ENCODE measurements around the gene CARD6.

CARD6 gene

GRCh38 chr5:40904994-40905306 lies 63.8 kb downstream of the CARD6 start:
- no peaks in the 10 kb centered on the region for H3K9me3 ChIP-seq (replicated peaks in 1 of 11)
- H3K4me3 ChIP-seq, result no peak overlapping the region
- no peaks in the 10 kb centered on the region for H4K20me1 ChIP-seq
- no peaks in the 10 kb centered on the region for H3K27me3 ChIP-seq
- no peak overlapping the region for H3K4me2 ChIP-seq
- H3K4me1 ChIP-seq, result no peaks in the 10 kb centered on the region
- no peak for TF ChIP-seq Cebpa-rat (IDR thresholded peaks at IDR 0.05)
- H3K27ac ChIP-seq, result no peak overlapping the region
- H3K9ac ChIP-seq, result no peak overlapping the region
- no peaks in the 10 kb centered on the region for H3K36me3 ChIP-seq

GRCh38 chr5:40906351-40906751 lies 65.2 kb downstream of the CARD6 start:
- Histone ChIP-seq H3K36me3 (no peaks in the 10 kb centered on the region), H3K9ac (no peak overlapping the region), H3K4me3 (no peak overlapping the region), H3K27ac (no peak overlapping the region), H3K4me2 (no peak overlapping the region), H3K4me1 (no peaks in the 10 kb centered on the region), H3K9me3 (replicated peaks in 1 of 11) (no peaks in the 10 kb centered on the region), H4K20me1 (no peaks in the 10 kb centered on the region), H3K27me3 (no peaks in the 10 kb centered on the region)
- TF ChIP-seq Cebpa-rat (IDR thresholded peaks at IDR 0.05), result no peak

GRCh38 chr5:40909264-40909663 lies 68.1 kb downstream of the CARD6 start, which contains the start of gene C7:
Gene C7 (plus strand): TSS chr5:40909497. CDS start chr5:40909611, 114 bp downstream.
- Histone ChIP-seq H4K20me1 (no peaks in the 10 kb centered on the region), H3K4me1 (no peaks in the 10 kb centered on the region), H3K4me2 (no peak within 1 kb of the TSS), H3K27ac (no peak within 1 kb of the TSS), H3K9ac (no peak within 1 kb of the TSS), H3K27me3 (no peaks in the 10 kb centered on the region), H3K9me3 (replicated peaks in 1 of 11) (no peaks in the 10 kb centered on the region), H3K36me3 (no peaks in the 10 kb centered on the region), H3K4me3 (no peak within 1 kb of the TSS)
- no peak for TF ChIP-seq Cebpa-rat (IDR thresholded peaks at IDR 0.05)

DNA sequence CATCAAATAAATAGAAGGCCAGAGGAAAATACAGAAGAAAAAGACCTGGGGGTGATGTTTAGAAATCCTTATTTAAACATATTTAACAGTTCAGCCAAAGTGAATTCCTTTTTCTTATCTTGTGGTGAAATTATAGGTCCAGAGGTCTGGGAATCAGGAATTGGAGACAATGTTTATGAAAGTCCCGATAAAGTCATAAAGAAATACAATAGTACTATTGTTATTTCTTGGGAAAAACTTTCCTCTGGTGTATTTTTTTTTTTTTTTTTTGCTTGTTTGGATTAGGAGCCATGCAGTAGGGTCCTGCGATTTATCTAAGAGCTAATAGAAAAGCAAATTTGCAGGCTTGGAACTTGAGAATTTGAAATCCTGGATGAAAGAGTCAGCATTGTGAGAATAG lies 68.6 kb downstream of the CARD6 start:
- no peaks in the 10 kb centered on the region for H3K36me3 ChIP-seq
- TF ChIP-seq Cebpa-rat (IDR thresholded peaks at IDR 0.05), result no peak
- no peaks in the 10 kb centered on the region for H3K27me3 ChIP-seq
- H3K4me1 ChIP-seq, result no peaks in the 10 kb centered on the region
- no peak overlapping the region for H3K4me2 ChIP-seq
- H3K27ac ChIP-seq, result no peak overlapping the region
- H3K9ac ChIP-seq, result no peak overlapping the region
- no peak overlapping the region for H3K4me3 ChIP-seq
- H3K9me3 ChIP-seq (replicated peaks in 1 of 11), result no peaks in the 10 kb centered on the region
- no peaks in the 10 kb centered on the region for H4K20me1 ChIP-seq

Data from BLaER1 treated with 17β-estradiol and CSF1 and Interleukin-3, amounts not matched to agents 10 nM and 100 nM (cell line).